Neuron (in vitro differentiated cells): Measurements from ENCODE around the gene PRIM2.
A peak's percentile ranks its signal among the peaks of the same experiment; 100 is the strongest.
"Not testable (repeated sequence)": the region's sequence is repeated elsewhere in the genome, so short reads cannot be mapped to it uniquely, and the experiment has no call there.

Experiments used
- H2AFZ ChIP-seq: one replicate; pipeline ENCODE4 v1.6.1; 2013; ENCODE audit warnings: low read depth, mild to moderate bottlenecking, inconsistent platforms, low read length, moderate library complexity
- H3K27me3 ChIP-seq: one replicate; pipeline ENCODE4 v1.6.1; 2013; ENCODE audit warnings: low read length; ENCODE audit not compliant: insufficient read depth
- H3K36me3 ChIP-seq: one replicate; pipeline ENCODE4 v1.6.1; 2013; ENCODE audit warnings: low read length; ENCODE audit not compliant: insufficient read depth
- H3K4me1 ChIP-seq: one replicate; pipeline ENCODE4 v1.6.1; 2013; ENCODE audit warnings: low read length; ENCODE audit not compliant: insufficient read depth
- H3K4me3 ChIP-seq: 2 replicates; pipeline ENCODE4 v1.5.1; 2013; ENCODE audit warnings: mild to moderate bottlenecking, low read length, moderate library complexity
- H3K9me3 ChIP-seq: one replicate; pipeline ENCODE4 v1.6.1; 2013; ENCODE audit warnings: low read length

The PRIM2 gene

GRCh38 chr6:57317060-57317943, at the start of gene PRIM2:
Gene PRIM2, plus strand, starts transcription at chr6:57317630. Its CDS starts 816 bp downstream, at chr6:57318446.
- Histone ChIP-seq H2AFZ (peak within 1 kb of the TSS; percentile 98), H3K27me3 (no peaks in the 10 kb centered on the region), H3K36me3 (peaks cover 33% of the 10 kb centered on the region), H3K4me1 (peaks cover 13% of the 10 kb centered on the region), H3K9me3 (no peaks in the 10 kb centered on the region), H3K4me3 (peak within 1 kb of the TSS; percentile 75)

- peaks cover 2% of the 10 kb centered on the region for H3K4me1 ChIP-seq
- no peak overlapping the region for H2AFZ ChIP-seq
- H3K9me3 ChIP-seq, result no peaks in the 10 kb centered on the region
- H3K27me3 ChIP-seq, result no peaks in the 10 kb centered on the region
- no peak overlapping the region for H3K4me3 ChIP-seq
- no peaks in the 10 kb centered on the region for H3K36me3 ChIP-seq
Measured at GRCh38 chr6:57268294-57268640, 49.2 kb upstream of the PRIM2 start.

- H3K36me3 ChIP-seq, H3K27me3 ChIP-seq, H3K4me3 ChIP-seq, H3K9me3 ChIP-seq, H3K4me1 ChIP-seq, H2AFZ ChIP-seq: not testable (repeated sequence)
Measured at GRCh38 chr6:57274113-57274824, 43.2 kb upstream of the PRIM2 start.

- Histone ChIP-seq H3K9me3 (no peaks in the 10 kb centered on the region), H3K27me3 (no peaks in the 10 kb centered on the region), H3K4me1 (no peaks in the 10 kb centered on the region), H3K4me3 (no peak overlapping the region), H3K36me3 (no peaks in the 10 kb centered on the region), H2AFZ (no peak overlapping the region)
Measured at GRCh38 chr6:57275384-57275783, 42.0 kb upstream of the PRIM2 start.

GRCh38 chr6:57276946-57277345, 40.5 kb upstream of the PRIM2 start:
- no peaks in the 10 kb centered on the region for H3K9me3 ChIP-seq
- H3K4me1 ChIP-seq, result no peaks in the 10 kb centered on the region
- no peaks in the 10 kb centered on the region for H3K36me3 ChIP-seq
- H2AFZ ChIP-seq, result no peak overlapping the region
- no peak overlapping the region for H3K4me3 ChIP-seq
- H3K27me3 ChIP-seq, result no peaks in the 10 kb centered on the region

- Histone ChIP-seq H3K9me3 (no peaks in the 10 kb centered on the region), H3K36me3 (no peaks in the 10 kb centered on the region), H3K27me3 (no peaks in the 10 kb centered on the region), H3K4me3 (no peak overlapping the region), H2AFZ (no peak overlapping the region), H3K4me1 (no peaks in the 10 kb centered on the region)
Measured at GRCh38 chr6:57278570-57278969, 38.9 kb upstream of the PRIM2 start.

- H3K36me3 ChIP-seq, result no peaks in the 10 kb centered on the region
- H3K9me3 ChIP-seq, result no peaks in the 10 kb centered on the region
- no peak overlapping the region for H3K4me3 ChIP-seq
- no peaks in the 10 kb centered on the region for H3K4me1 ChIP-seq
- no peak overlapping the region for H2AFZ ChIP-seq
- H3K27me3 ChIP-seq, result no peaks in the 10 kb centered on the region
Measured at GRCh38 chr6:57279013-57279412, 38.4 kb upstream of the PRIM2 start.

- Histone ChIP-seq H3K4me1 (peaks cover 4% of the 10 kb centered on the region), H3K4me3 (no peak overlapping the region), H3K36me3 (no peaks in the 10 kb centered on the region), H2AFZ (peak overlapping the region; percentile 77), H3K27me3 (no peaks in the 10 kb centered on the region), H3K9me3 (no peaks in the 10 kb centered on the region)
Measured at GRCh38 chr6:57283106-57283505, 34.3 kb upstream of the PRIM2 start.

- Histone ChIP-seq H3K27me3 (no peaks in the 10 kb centered on the region), H2AFZ (no peak overlapping the region), H3K36me3 (no peaks in the 10 kb centered on the region), H3K9me3 (no peaks in the 10 kb centered on the region), H3K4me3 (no peak overlapping the region), H3K4me1 (peaks cover 8% of the 10 kb centered on the region)
Measured at GRCh38 chr6:57283911-57284455, 33.4 kb upstream of the PRIM2 start.

- not testable (repeated sequence) for H3K4me3 ChIP-seq, H3K36me3 ChIP-seq, H3K4me1 ChIP-seq, H3K9me3 ChIP-seq, H3K27me3 ChIP-seq
- peak overlapping the region; percentile 41 for H2AFZ ChIP-seq
Measured at GRCh38 chr6:57288136-57288535, 29.3 kb upstream of the PRIM2 start.

GRCh38 chr6:57293472-57293871, 24.0 kb upstream of the PRIM2 start:
- H2AFZ ChIP-seq, H3K9me3 ChIP-seq, H3K27me3 ChIP-seq, H3K4me1 ChIP-seq, H3K36me3 ChIP-seq, H3K4me3 ChIP-seq: not testable (repeated sequence)

- H2AFZ ChIP-seq, result no peak overlapping the region
- no peaks in the 10 kb centered on the region for H3K9me3 ChIP-seq
- H3K27me3 ChIP-seq, result no peaks in the 10 kb centered on the region
- H3K4me3 ChIP-seq, result no peak overlapping the region
- H3K4me1 ChIP-seq, result no peaks in the 10 kb centered on the region
- no peaks in the 10 kb centered on the region for H3K36me3 ChIP-seq
Measured at GRCh38 chr6:57294862-57295445, 22.5 kb upstream of the PRIM2 start.

GRCh38 chr6:57297505-57297904, 19.9 kb upstream of the PRIM2 start:
- no peak overlapping the region for H2AFZ ChIP-seq
- H3K4me1 ChIP-seq, result no peaks in the 10 kb centered on the region
- peaks cover 3% of the 10 kb centered on the region for H3K27me3 ChIP-seq
- no peaks in the 10 kb centered on the region for H3K9me3 ChIP-seq
- no peak overlapping the region for H3K4me3 ChIP-seq
- H3K36me3 ChIP-seq, result no peaks in the 10 kb centered on the region
